HG02642 (cell line): ENCODE measurements around the gene PGBD5.
A peak's percentile ranks its signal among the peaks of the same experiment; 100 is the strongest.
"Not testable (repeated sequence)": the region's sequence is repeated elsewhere in the genome, so short reads cannot be mapped to it uniquely, and the experiment has no call there.

Experiments
- ATAC-seq: cut with Tn5 transposase; IDR thresholded peaks from one replicate; pipeline ENCODE4 v1.9.1; 2021; ENCODE audit warnings: mild to moderate bottlenecking; ENCODE audit not compliant: unreplicated experiment, poor library complexity

PGBD5 gene

GRCh38 chr1:230427094-230427876 lies 1.2 kb upstream of the PGBD5 start:
- ATAC-seq: no peak

DNA sequence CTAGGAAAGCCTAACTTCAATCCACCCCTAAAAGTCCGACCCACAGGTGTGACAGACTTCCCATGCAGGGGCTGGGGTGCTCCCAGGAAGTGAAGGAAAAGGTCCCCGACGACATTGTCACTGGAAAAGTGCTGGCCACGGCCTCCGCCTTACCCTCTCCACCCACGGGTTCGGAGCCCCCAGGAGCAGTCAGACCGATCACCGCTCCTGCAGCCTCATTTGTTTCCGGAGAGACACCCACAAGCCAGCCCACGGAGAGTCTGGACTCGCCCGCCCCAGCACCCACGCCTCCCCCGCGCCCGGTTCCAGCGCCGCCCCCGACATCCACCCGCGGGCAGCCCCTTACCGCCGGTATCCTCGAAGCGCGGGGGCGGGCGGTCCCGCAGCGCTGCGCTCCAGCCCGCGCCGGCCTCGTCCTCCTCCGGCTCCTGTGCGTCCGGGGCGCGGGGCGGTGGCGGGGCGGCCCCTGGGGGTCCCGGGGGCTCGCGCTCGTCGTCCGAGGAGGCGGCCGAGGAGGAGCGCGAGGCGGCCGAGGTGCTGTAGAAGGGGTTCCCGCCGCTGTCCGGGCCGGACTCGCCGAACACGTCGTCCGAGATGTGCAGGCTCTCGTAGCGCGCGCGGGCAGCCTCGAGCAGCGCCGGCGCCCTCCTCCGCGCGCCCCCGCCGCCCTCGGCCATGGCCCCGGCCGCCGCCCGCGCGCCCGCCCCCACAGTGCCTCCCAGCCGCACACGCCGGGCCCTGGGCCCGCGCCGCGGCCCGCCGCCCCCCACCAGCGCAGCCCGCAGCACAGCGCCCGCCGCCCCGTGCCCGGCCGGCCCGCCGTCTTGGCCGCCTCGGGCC lies 660 bp downstream of the PGBD5 start:
- ATAC-seq: peak; percentile 10

GRCh38 chr1:230424391-230425251 lies 1.5 kb downstream of the PGBD5 start:
- no peak for ATAC-seq

DNA sequence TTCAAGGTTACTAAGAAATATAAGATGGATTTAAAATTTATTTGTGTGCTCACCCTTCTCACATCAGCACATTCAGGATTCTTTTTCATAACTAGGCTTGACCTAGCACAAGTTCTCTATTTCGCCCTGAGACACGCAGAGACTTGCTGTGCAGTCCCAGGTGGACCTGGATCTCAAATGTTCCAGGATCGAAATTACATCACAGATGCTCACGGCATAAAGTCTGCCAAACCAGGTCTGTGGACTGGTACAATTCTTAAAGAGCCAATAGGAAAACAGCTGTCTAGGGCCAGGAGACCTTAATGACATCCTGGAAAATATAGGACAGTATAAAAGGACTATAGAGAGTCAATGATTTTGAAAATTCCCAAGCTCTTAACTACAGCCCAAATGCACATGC lies 2.2 kb downstream of the PGBD5 start:
- ATAC-seq: no peak

GRCh38 chr1:230423261-230423660 lies 2.9 kb downstream of the PGBD5 start:
- ATAC-seq: no peak

GRCh38 chr1:230422221-230422981 lies 3.7 kb downstream of the PGBD5 start:
- no peak for ATAC-seq

GRCh38 chr1:230421481-230421880 lies 4.7 kb downstream of the PGBD5 start:
- ATAC-seq: no peak

GRCh38 chr1:230420372-230420771 lies 5.8 kb downstream of the PGBD5 start:
- not testable (repeated sequence) for ATAC-seq

GRCh38 chr1:230416430-230416829 lies 9.7 kb downstream of the PGBD5 start:
- ATAC-seq: no peak

DNA sequence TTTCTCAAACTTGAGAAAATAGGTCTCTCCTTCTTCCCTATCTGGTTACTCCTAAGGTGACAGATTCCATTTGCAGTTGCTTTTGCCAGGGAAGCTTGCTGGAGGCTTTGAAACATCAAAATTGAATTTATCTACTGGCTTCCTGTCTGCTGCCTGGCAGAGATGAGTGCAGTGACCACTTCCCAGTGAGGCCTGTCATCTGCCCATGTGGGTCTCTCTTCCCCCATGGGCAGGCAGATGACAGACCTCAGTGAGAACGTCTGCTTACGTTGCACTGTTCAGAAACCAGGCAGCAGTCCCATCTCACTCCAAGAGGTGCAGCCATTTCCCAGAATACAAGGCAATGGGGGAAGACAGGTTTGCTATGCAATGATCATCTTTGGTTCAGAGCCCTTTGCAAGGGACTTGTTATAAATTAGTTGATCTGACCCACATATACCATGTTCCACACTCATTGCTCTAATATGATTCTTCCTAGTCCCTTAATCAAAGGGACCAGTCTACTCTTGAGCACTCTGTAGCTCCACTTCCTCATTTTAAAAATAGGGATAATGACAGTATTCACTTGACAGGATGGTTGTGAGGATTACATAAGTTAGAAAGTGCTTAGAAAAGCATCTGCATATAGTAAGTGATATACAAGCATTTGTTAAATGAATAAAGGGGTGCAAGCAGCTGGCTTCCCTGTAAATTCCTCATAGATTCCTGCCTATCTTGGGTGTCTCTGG lies 10.6 kb downstream of the PGBD5 start:
- ATAC-seq: no peak

DNA sequence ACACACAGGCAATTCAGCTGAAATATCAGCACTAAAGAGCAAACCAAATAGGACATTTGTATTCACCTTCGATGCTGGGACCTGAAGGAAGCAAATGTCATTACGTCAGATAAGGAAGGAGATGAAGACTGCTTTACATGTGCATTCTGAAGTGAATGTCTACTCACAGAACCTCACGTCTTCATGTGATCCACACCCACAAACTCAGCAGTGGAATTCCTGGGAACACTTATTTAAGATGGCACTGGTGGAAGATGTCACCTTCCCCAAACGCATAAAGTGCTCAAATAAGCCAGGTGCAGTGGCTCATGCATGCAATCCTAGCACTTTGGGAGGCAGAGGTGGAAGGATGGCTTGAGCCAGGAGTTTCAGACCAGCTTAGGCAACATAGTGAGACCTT lies 11.4 kb downstream of the PGBD5 start:
- ATAC-seq: no peak

- ATAC-seq: no peak
These were observed 12.0 kb downstream of the PGBD5 start for GRCh38 chr1:230414102-230414501.

DNA sequence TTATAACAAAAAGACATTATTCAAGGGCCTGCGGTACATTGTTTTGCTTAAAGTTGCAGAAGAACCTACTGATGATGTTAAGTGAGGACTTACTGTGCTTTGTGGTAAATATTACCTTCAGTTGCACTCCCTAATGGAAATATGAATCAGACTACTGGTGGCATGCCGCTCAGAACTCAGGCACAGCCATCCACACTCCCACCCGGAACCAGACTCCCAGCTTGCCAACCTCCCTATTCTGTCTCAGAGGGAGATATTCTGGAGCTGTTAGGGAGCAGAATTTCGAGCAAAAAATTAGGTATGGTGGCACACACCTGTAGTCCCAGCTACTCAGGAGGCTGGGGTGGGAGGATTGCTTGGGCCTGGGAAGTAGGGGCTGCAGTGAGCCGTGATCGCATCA lies 13.1 kb downstream of the PGBD5 start:
- no peak for ATAC-seq

DNA sequence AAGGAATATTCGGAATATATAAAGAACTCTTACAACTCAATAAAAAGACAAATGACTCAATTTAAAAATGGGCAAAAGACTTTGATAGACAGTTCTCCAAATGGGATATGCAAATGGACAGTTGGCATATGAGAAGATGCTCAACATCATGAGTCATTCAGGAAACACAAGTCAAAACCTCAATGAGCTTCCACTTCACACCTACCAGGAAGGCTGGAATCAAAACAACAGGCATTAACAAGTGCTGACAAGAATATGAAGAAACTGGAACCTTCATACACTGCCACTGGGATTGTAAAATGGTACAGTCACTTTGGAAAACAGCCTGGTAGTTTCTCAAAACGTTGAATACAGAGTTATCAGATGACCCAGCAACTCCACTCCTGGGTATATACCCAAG lies 17.2 kb downstream of the PGBD5 start:
- ATAC-seq: no peak

GRCh38 chr1:230407351-230407750 lies 18.8 kb downstream of the PGBD5 start:
- no peak for ATAC-seq

GRCh38 chr1:230406727-230407126 lies 19.4 kb downstream of the PGBD5 start:
- ATAC-seq: not testable (repeated sequence)

DNA sequence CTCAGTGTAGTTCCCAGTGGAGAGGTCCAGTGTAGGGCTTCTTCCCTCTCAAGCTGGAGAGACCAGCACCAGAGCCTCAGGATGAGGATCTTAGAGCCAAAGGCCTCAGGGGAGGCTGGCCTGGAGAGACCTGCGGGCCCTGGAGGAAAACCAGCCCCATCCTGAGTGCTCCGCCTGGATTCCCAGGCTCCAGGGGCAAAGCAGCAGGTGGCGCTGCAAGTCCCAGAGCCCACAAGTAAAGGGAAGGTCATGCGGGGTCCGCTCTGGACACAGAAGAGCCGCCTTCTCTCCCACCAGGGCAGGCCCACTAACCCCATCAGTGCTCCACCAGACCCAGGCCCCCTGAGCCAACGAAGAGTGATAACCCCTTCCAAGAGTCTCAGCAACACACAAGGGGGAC lies 22.7 kb downstream of the PGBD5 start:
- ATAC-seq: no peak

DNA sequence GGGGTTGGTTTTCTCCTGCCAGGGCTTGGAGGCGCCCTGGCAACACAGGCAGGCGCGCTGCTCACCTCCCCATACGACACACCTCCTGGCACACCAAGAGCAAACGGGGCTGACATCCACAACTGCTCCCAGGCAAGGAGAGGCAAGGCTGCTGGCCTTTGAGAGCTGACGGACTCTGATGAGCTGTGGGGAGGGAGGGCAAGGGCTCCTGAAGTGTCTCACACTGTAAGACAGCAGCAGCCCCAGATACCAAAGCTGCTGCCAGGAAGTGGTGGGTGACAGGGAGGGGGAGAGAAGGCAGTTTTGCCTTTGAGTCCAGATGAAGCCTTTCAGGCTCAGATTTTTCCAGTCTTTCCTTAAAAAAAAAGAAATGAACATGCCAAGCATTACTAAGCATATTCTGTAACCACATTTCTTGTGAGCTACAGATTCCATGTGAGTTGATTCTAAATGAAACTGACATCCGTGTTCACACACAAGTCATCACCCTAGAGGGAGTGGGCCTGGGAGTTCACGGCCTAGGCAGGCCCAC lies 24.3 kb downstream of the PGBD5 start:
- ATAC-seq: no peak

- no peak for ATAC-seq
These were observed 25.0 kb downstream of the PGBD5 start for GRCh38 chr1:230401101-230401500.
